GM19395 (cell line): ENCODE measurements around the gene ESM1.

ENCODE experiments used
- ATAC-seq: cut with Tn5 transposase; IDR thresholded peaks from one replicate; pipeline ENCODE4 v1.9.1; 2021; ENCODE audit warnings: mild to moderate bottlenecking, moderate library complexity; ENCODE audit not compliant: unreplicated experiment

The ESM1 gene

DNA sequence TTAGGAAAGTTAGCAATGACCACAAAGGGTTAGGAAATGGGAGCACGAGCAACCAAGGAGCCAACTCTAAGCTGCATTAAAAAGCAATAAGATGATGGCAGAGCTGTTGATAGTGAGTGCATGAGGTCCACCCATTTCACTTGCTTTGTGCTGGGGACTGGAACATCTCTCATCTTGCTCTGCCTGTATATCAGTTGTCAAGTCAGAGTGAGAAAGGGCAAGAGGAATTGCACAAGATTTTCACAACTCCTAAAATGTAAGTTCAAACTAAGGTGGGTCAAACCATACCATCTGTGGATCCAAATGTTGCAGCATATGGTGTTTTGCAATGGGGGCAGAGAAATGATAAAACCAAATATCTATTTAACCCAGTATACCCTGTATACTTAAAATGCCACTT lies 2.8 kb upstream of the ESM1 start:
- ATAC-seq, result no peak

DNA sequence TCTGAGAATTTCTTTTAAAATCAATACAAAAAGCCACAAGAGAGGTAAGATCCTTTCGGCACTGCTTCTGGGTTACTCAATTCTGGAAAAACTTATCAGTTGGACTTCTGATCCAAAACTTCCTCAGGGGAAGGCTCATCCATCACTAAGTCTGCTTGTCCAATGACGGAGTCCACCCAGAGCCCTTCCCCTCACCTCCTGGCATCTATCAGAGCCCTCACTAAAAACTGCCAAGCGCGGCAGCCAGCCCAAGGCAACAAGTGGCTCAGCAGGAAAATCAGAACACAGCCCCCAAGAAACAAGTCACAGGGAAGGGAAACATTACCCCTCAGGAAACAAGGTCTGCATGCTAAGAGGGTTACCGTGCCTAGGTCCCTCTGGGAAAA lies 869 bp upstream of the ESM1 start:
- ATAC-seq, result no peak

- ATAC-seq, result no peak
Measured at GRCh38 chr5:54981928-54982327, 3.5 kb downstream of the ESM1 start.

DNA sequence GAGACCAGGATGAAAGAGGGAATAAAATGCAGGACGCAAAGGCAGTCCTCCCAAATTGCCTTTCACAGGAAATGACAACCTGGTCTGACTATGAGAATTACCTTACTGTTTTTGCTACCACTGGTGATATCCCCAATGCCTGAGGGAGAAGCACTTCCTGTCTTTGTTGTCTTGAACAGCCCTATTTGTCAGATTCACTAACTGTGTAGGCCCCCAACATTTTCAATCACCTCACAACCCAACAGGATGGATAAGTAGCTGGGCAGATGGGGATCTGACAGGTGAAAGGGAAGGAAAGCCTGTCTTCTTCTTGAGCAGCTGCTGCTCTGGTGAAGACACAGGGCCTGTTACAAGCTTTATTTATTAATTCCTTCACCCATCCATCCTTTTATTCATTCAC lies 9.7 kb downstream of the ESM1 start:
- no peak for ATAC-seq

GRCh38 chr5:54969856-54970828 lies 15.3 kb downstream of the ESM1 start:
- no peak for ATAC-seq

GRCh38 chr5:54969242-54969641 lies 16.2 kb downstream of the ESM1 start:
- no peak for ATAC-seq

- ATAC-seq, result no peak
Measured at GRCh38 chr5:54965806-54966205, 19.6 kb downstream of the ESM1 start.

DNA sequence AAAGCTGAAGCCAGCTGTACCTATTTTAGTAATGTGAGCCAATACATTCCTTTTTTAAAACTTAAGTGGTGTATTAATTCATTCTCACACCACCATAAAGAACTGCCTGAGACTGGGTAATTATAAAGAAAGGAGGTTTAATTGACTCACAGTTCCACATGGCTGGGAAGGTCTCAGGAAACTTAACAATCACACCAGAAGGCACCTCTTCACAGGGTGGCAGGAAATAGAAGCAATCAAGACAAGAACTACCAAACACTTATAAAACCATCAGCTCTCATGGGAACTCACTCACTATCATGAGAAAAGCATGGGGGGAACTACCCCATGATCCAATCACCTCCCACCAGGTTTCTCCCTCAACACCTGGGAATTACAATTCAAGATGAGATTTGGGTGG lies 21.0 kb downstream of the ESM1 start:
- no peak for ATAC-seq

DNA sequence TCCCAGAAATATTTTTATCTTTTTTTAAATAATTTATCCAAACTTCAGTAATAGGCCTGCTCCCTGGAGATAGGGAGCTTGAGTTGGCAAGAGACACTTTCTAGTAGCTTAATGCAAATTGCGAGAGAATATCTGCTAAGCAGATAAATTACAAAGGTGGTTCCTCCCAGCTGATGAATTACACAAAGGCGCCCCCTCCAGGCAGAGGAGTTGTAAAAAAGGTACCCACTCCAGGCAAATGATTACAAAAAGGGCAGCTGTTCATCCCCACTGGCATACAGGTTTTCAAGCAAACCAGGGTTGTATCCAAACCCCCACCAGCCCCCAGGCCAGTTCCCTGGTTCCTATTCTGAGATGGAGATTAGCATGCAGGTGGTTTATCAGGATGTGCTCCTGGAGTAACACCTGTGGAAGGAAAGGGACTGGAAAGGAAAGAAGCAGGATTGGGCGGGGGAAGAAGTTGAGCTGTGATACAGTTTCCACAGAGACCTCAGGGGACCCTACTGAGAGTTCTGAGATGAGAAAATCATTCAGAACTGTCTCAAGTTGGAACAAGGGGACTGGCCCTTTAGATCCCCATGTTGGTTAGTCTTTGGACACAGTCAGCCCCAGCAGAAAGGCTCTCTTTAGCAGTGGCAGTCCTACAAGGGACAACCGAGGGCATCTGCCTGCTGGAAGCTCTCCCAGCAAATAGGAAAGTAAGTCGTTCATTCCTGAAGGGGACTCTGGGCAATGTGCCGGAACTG lies 25.5 kb downstream of the ESM1 start:
- no peak for ATAC-seq

DNA sequence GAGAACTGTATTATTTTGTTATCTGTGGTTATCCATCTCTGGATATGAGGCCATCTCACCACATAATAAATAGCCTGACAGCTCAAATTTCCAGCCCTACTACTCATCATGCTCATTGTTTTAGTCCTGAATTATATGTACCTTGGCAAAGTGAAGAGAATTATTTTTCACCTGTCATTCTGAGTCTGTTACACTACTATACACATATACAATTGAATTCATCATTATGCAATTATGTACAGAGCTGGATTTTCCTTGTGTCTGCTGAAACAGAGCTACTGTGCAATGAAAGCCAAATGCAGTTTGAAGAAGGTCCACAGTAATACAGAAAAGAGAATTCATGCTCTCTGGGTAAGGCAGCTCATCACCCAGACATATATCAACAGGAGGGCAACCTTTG lies 28.5 kb downstream of the ESM1 start:
- no peak for ATAC-seq

DNA sequence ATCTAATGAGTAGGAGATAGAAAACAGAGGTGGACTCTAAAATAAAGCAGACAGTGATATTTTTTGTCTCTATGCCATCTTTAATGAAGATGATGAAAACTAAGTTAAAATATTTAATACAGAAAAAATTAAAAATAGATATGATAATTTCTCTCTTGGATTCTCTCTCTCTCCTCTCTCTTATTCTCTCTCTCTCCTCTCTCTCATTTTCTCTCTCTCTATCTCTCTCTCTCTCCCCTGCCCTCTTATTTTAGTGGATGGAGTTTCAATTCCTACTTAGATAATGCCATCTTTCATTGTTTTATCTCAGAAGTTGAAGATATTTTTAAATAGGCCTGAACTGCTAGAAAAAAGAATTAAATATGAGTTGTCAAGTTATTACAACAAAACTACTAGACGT lies 38.2 kb downstream of the ESM1 start:
- no peak for ATAC-seq

DNA sequence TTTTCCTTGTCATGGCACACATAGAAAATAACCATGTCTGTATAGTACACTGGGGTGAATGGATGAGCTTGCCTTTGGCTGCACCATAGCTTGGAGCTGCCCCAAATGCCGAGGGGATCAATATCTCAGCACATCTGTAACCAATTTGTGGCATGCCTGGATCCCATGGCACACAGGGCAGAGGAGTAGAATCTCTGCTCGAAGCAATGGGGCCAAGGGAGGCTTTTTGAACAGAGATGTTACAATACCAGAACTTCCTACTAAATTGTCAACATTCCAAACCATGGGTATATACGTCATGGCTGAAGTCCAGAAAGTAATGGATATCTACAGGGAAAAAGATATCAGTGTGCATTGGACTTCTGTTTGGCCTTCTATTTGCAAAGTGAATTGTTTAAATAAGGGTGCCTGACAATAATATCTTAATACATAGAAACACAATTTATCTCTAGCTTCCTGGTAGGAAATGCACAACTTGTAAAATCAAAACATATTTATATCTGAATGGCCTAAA lies 39.0 kb downstream of the ESM1 start:
- ATAC-seq, result no peak

DNA sequence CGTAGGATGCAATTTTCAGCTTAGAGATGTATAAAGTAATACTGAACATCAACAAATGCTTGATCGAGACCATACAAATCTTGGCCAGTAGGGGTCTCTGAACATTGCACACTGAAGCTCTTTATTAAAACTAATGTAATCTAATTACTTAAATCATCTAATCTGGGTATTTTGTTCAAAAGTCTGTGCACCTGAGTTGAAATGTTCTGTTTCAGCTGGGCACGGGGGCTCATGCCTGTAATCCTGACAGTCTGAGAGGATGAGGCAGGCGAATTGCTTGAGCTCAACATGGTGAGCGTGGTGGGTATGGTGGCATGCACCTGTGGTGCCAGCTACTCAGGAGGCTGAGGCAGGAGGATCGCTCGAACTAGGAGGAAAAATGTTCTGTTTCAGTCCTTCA lies 41.0 kb downstream of the ESM1 start:
- ATAC-seq, result no peak

DNA sequence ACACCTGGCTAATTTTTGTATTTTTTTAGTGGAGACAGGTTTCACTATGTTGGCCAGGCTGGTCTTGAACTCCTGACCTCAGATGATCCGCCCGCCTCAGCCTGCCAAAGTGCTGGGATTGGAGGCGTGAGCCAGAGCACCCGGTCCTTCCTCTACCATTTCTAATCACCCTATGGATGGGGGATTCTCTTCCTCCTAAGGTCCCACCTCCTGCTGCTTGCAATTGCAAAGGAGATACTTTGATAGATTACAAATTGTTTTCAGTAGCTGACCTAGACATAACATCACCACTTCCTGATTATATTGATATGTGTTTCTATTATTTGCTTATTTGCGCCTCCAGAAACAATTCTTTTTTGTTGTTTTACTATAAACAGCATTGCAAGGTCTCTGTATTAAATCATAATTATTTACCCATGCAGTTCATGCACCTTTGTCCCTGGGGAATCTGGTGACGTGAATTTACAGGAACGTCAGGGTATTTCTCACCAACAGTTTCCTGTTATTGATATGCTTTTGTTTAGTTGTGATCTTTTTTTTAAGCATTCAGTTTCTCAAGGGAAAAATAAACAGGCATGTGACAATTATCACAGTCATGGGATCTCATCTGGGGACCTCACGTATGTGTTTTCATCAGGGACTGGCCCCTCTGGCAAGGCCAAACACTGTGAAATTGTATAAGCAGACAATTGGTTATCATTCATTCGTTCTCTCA lies 43.2 kb downstream of the ESM1 start:
- ATAC-seq, result no peak

DNA sequence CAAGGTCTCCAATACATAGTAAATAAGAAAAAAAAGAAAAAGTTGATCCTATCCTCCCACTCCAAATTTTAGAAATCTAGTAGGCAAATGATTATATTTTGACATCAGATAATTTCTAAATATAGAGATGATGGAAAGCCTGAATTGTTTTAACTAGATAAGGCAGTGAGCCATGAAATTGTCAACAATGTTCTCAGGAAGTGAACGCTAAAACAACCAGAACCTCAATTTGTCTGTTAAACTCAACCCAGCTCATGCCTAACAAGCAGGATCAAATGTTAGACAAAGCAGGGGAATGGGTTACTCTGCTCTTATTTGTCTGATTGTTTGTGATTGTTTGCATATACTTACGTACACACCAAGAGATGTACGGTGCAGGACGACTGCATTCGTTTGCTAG lies 49.2 kb downstream of the ESM1 start:
- ATAC-seq, result no peak

DNA sequence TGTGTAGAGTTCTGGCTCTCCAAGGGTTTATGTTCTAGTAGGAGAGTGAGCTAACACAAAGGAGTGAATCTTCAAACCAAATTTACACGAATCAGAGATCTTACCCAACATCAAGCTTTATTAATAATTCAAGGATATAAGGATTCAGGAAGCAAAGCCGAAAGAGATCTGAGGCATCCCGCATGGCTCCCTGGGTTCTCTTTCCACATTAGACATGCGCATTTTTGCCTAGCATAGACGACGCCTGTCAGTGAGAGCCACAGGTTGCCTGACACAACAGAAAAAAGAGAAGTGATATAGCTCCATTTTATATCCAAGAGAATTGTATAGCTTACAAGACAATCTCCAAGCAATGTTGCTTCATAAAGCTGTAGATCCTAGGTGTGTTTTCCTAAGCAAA lies 52.6 kb downstream of the ESM1 start:
- no peak for ATAC-seq

- ATAC-seq, result no peak
Measured at GRCh38 chr5:54930736-54931135, 54.7 kb downstream of the ESM1 start.
